Fibroblast of skin of right quadriceps (primary cell): Measurements from ENCODE around the gene CCDC106.
A peak's percentile ranks its signal among the peaks of the same experiment; 100 is the strongest.

Experiments used
- DNase-seq: peaks from one replicate; pipeline ENCODE4 v3.0.0-alpha.2; 2013

The CCDC106 gene

GRCh38 chr19:55647732-55648584, at the start of gene CCDC106:
CCDC106 (plus strand) TSS chr19:55648212; CDS start chr19:55649047, 835 bp downstream.
- peak; percentile 80 for DNase-seq

GRCh38 chr19:55598719-55599467, 49.1 kb upstream of the CCDC106 start:
- DNase-seq, result peak; percentile 96

- DNase-seq, result peak; percentile 99
Observed at GRCh38 chr19:55599468-55599841, 48.6 kb upstream of the CCDC106 start, which contains the start of gene FIZ1. FIZ1 (minus strand) TSS chr19:55599517; CDS start chr19:55597865, 1,652 bp downstream.

GRCh38 chr19:55599842-55600661, 48.0 kb upstream of the CCDC106 start, which contains the start of gene ZNF524:
ZNF524 (plus strand) TSS chr19:55600288; CDS start chr19:55602113, 1,825 bp downstream.
- DNase-seq, result peak; percentile 90

- no peak for DNase-seq
Observed at GRCh38 chr19:55600662-55601028, 47.4 kb upstream of the CCDC106 start.

- DNase-seq, result no peak
Observed at GRCh38 chr19:55601084-55601483, 46.9 kb upstream of the CCDC106 start.

GRCh38 chr19:55602104-55603001, 45.7 kb upstream of the CCDC106 start:
- no peak for DNase-seq

GRCh38 chr19:55603115-55603514, 44.9 kb upstream of the CCDC106 start:
- no peak for DNase-seq

- no peak for DNase-seq
Observed at GRCh38 chr19:55603581-55604292, 44.3 kb upstream of the CCDC106 start.

GRCh38 chr19:55605207-55605636, 42.8 kb upstream of the CCDC106 start:
- peak; percentile 98 for DNase-seq

GRCh38 chr19:55605637-55606470, 42.2 kb upstream of the CCDC106 start, which contains the start of gene ZNF865:
ZNF865 (plus strand) TSS chr19:55605647; CDS start chr19:55613619, 7,972 bp downstream.
- DNase-seq, result peak; percentile 83

- DNase-seq, result no peak
Observed at GRCh38 chr19:55606471-55606787, 41.6 kb upstream of the CCDC106 start.

GRCh38 chr19:55606817-55607216, 41.2 kb upstream of the CCDC106 start:
- no peak for DNase-seq

- no peak for DNase-seq
Observed at GRCh38 chr19:55609326-55609725, 38.7 kb upstream of the CCDC106 start.

- DNase-seq, result no peak
Observed at GRCh38 chr19:55611300-55611982, 36.6 kb upstream of the CCDC106 start.

- no peak for DNase-seq
Observed at GRCh38 chr19:55611983-55612645, 35.9 kb upstream of the CCDC106 start.

- DNase-seq, result no peak
Observed at GRCh38 chr19:55613396-55613795, 34.6 kb upstream of the CCDC106 start.

- no peak for DNase-seq
Observed at GRCh38 chr19:55613930-55614710, 33.9 kb upstream of the CCDC106 start.
